Activated T-helper 1 cell treated with anti-CD3 and anti-CD28 coated beads, Interleukin-12 subunit alpha, Interleukin-12 subunit beta, Interleukin-2, Interleukin-4 antibody, amounts not matched to agents 30 ng/mL and 10 ng/mL and 1 ng/mL, durations not matched to agents 14 hours and 24 hours and 36 hours (primary cell): ENCODE data around the gene KRTAP10-8. TPM values are rescaled to one million over a fixed set of nuclear protein-coding genes. Genes with fewer than 3 reads are reported as not detected.

Source experiments
- DNase-seq: peaks from one replicate; pipeline ENCODE4 v3.0.0; 2021; ENCODE audit warnings: low spot score
- H3K27ac Mint-ChIP-seq: one replicate; pipeline ENCODE4 v1.8.0; 2021; ENCODE audit warnings: mild to moderate bottlenecking, mixed read lengths
- H3K27me3 Mint-ChIP-seq: one replicate; pipeline ENCODE4 v1.8.0; 2022; ENCODE audit warnings: mild to moderate bottlenecking, moderate library complexity, mixed read lengths; ENCODE audit not compliant: insufficient read depth
- H3K36me3 Mint-ChIP-seq: one replicate; pipeline ENCODE4 v1.8.0; 2021; ENCODE audit warnings: low read depth, mixed read lengths
- H3K4me1 Mint-ChIP-seq: one replicate; pipeline ENCODE4 v1.8.0; 2021; ENCODE audit warnings: low read depth, mixed read lengths
- H3K4me3 Mint-ChIP-seq: one replicate; pipeline ENCODE4 v1.8.0; 2021; ENCODE audit warnings: mild to moderate bottlenecking, moderate library complexity, mixed read lengths
- H3K9me3 Mint-ChIP-seq: one replicate; pipeline ENCODE4 v1.8.0; 2021; ENCODE audit warnings: mixed read lengths
- intact Hi-C: fragments of 100-400 bp; cut with micrococcal nuclease; formaldehyde crosslinking; loops from one replicate; pipeline ENCODE4 v1.15.1; 2024
- total RNA-seq: library from RNA; stranded (reverse); gene quantifications from 2 replicates; pipeline ENCODE4 v1.2.3, GENCODE V29; 2022

KRTAP10-8 gene, protein sequence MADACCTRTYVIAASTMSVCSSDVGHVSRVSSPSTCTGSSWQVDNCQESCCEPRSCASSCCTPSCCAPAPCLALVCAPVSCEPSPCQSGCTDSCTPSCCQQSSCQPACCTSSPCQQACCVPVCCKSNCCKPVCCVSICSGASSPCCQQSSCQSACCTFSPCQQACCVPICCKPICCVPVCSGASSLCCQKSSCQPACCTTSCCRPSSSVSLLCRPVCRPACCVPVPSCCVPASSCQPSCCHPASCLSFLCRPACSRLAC
- not detected in 2 replicates for total RNA-seq

- intact Hi-C loops, result no loop called here
- H3K27me3 Mint-ChIP-seq, result peaks cover 6% of the 10 kb centered on the region
- no peak within 1 kb of the TSS for H3K27ac Mint-ChIP-seq
- H3K9me3 Mint-ChIP-seq, result peaks cover 41% of the 10 kb centered on the region
- peaks cover 5% of the 10 kb centered on the region for H3K36me3 Mint-ChIP-seq
- H3K4me3 Mint-ChIP-seq, result no peak within 1 kb of the TSS
- peaks cover 8% of the 10 kb centered on the region for H3K4me1 Mint-ChIP-seq
- no peak for DNase-seq
These were observed at the start of gene KRTAP10-8 for GRCh38 chr21:44612029-44612486. Gene KRTAP10-8, plus strand, starts transcription at chr21:44612079. Its CDS starts 22 bp downstream, at chr21:44612101.

DNA sequence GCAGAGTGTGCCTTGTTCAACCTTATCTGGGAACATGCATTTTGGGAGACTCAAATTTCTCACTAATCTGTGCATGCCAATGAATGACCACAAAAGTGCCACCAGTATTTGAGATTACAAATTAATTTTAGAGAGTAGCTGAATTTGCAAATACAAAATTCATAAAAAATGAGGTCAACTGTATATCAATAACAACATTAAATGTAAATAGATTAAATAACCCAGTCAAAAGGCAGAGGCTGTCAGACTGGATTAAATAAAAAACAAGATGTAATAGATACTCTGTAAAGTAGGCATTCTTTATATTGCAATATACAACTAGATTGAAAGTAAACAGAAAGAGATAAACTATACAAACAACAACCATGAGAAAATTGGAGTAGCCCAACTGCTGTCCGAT is 47.8 kb upstream of the KRTAP10-8 start:
- H3K27ac Mint-ChIP-seq, result no peak overlapping the region

GRCh38 chr21:44564886-44565598 is 46.8 kb upstream of the KRTAP10-8 start:
- H3K9me3 Mint-ChIP-seq, result peaks cover 15% of the 10 kb centered on the region
- peak overlapping the region; percentile 46 for H3K27ac Mint-ChIP-seq
- peaks cover 4% of the 10 kb centered on the region for H3K36me3 Mint-ChIP-seq
- H3K4me1 Mint-ChIP-seq, result peaks cover 16% of the 10 kb centered on the region
- peak overlapping the region; percentile 9 for H3K4me3 Mint-ChIP-seq
- peaks cover 6% of the 10 kb centered on the region for H3K27me3 Mint-ChIP-seq
- DNase-seq, result no peak
- intact Hi-C loops, result no loop called here

More for the DNA sequence above, 47.8 kb upstream of the KRTAP10-8 start:
- Mint-ChIP-seq H3K4me1 (peaks cover 16% of the 10 kb centered on the region), H3K27me3 (peaks cover 10% of the 10 kb centered on the region), H3K4me3 (no peak overlapping the region), H3K9me3 (peaks cover 15% of the 10 kb centered on the region), H3K36me3 (peaks cover 4% of the 10 kb centered on the region)
- intact Hi-C loops, result no loop called here
- DNase-seq, result no peak

- H3K27ac Mint-ChIP-seq, result no peak overlapping the region
- DNase-seq, result no peak
- intact Hi-C loops, result no loop called here
- H3K4me3 Mint-ChIP-seq, result no peak overlapping the region
- H3K36me3 Mint-ChIP-seq, result no peaks in the 10 kb centered on the region
- peaks cover 16% of the 10 kb centered on the region for H3K4me1 Mint-ChIP-seq
- peaks cover 10% of the 10 kb centered on the region for H3K9me3 Mint-ChIP-seq
- H3K27me3 Mint-ChIP-seq, result peaks cover 6% of the 10 kb centered on the region
These were observed 45.5 kb upstream of the KRTAP10-8 start for GRCh38 chr21:44566403-44566802.

GRCh38 chr21:44567481-44568171 is 44.3 kb upstream of the KRTAP10-8 start:
- no peak overlapping the region for H3K27ac Mint-ChIP-seq
- H3K4me3 Mint-ChIP-seq, result no peak overlapping the region
- H3K36me3 Mint-ChIP-seq, result no peaks in the 10 kb centered on the region
- H3K4me1 Mint-ChIP-seq, result peaks cover 16% of the 10 kb centered on the region
- DNase-seq, result no peak
- intact Hi-C loops, result no loop called here
- peaks cover 6% of the 10 kb centered on the region for H3K27me3 Mint-ChIP-seq
- H3K9me3 Mint-ChIP-seq, result peaks cover 6% of the 10 kb centered on the region

DNA sequence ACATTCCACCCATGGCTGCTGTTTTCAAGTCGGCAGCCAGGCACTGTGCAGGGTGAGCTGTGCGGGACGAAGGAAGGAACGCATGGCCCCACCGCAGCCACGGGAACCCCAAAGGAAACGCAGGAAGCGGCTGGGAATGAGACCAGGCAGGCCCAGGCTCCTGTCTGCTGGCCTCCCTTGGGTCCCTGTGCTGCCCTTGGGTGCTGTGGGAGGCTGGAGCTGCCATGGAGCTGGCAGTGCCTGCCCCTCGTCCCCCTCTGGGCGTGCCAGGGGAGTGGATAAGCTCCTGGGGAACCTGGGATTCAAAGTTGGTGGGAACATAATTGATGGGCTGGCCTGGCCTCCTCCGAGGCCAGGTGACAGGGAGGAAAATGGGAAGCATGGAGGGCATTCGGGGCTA is 43.6 kb upstream of the KRTAP10-8 start:
- no peak for DNase-seq
- peaks cover 6% of the 10 kb centered on the region for H3K27me3 Mint-ChIP-seq
- no peaks in the 10 kb centered on the region for H3K36me3 Mint-ChIP-seq
- H3K4me3 Mint-ChIP-seq, result no peak overlapping the region
- intact Hi-C loops, result no loop called here
- H3K27ac Mint-ChIP-seq, result no peak overlapping the region
- peaks cover 16% of the 10 kb centered on the region for H3K4me1 Mint-ChIP-seq
- peaks cover 5% of the 10 kb centered on the region for H3K9me3 Mint-ChIP-seq

GRCh38 chr21:44568667-44569556 is 43.0 kb upstream of the KRTAP10-8 start:
- intact Hi-C loops, result no loop called here

GRCh38 chr21:44569861-44570517 is 41.9 kb upstream of the KRTAP10-8 start:
- Mint-ChIP-seq H3K27ac (no peak overlapping the region), H3K4me3 (no peak overlapping the region), H3K36me3 (no peaks in the 10 kb centered on the region), H3K27me3 (peaks cover 6% of the 10 kb centered on the region), H3K4me1 (peaks cover 6% of the 10 kb centered on the region), H3K9me3 (peaks cover 5% of the 10 kb centered on the region)
- DNase-seq, result no peak
- intact Hi-C loops, result no loop called here

More at GRCh38 chr21:44568667-44569556, 43.0 kb upstream of the KRTAP10-8 start:
- no peak for DNase-seq
- Mint-ChIP-seq H3K27me3 (peaks cover 6% of the 10 kb centered on the region), H3K36me3 (no peaks in the 10 kb centered on the region), H3K27ac (no peak overlapping the region), H3K4me3 (no peak overlapping the region), H3K4me1 (peaks cover 16% of the 10 kb centered on the region), H3K9me3 (peaks cover 5% of the 10 kb centered on the region)

DNA sequence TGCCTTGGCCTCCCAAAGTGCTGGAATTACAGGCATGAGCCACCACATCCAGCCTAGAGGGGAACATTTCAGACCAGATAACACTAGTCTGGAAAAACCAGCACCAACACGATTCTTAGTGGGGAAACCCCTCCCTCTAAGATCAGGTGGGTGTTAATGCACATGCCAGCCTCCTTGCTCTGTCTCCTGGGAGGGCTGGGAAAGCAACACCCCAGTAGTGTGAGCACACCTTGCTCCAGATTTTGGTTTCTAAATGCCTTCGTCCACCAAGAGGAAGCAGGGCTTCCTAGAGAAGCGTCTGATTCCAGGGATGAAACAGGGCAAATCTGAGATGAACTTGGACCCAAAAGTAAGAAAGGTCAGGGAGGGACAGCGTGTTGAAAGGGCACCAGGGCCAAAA is 40.6 kb upstream of the KRTAP10-8 start:
- intact Hi-C loops, result no loop called here
- H3K27ac Mint-ChIP-seq, result no peak overlapping the region
- no peaks in the 10 kb centered on the region for H3K36me3 Mint-ChIP-seq
- DNase-seq, result no peak
- no peak overlapping the region for H3K4me3 Mint-ChIP-seq
- H3K27me3 Mint-ChIP-seq, result peaks cover 6% of the 10 kb centered on the region
- H3K9me3 Mint-ChIP-seq, result peaks cover 11% of the 10 kb centered on the region
- no peaks in the 10 kb centered on the region for H3K4me1 Mint-ChIP-seq

- no peak overlapping the region for H3K4me3 Mint-ChIP-seq
- H3K27me3 Mint-ChIP-seq, result peaks cover 2% of the 10 kb centered on the region
- H3K9me3 Mint-ChIP-seq, result peaks cover 17% of the 10 kb centered on the region
- H3K27ac Mint-ChIP-seq, result no peak overlapping the region
- intact Hi-C loops, result loop anchor here (2.0 kb wide), 1 partner anchor 29 kb away; the partner anchor contains the start of gene KRTAP10-7
- no peak for DNase-seq
- H3K36me3 Mint-ChIP-seq, result no peaks in the 10 kb centered on the region
- no peaks in the 10 kb centered on the region for H3K4me1 Mint-ChIP-seq
These were observed 39.8 kb upstream of the KRTAP10-8 start for GRCh38 chr21:44571844-44572782.

GRCh38 chr21:44572959-44573583 is 38.8 kb upstream of the KRTAP10-8 start:
- Mint-ChIP-seq H3K27me3 (peaks cover 2% of the 10 kb centered on the region), H3K4me3 (no peak overlapping the region), H3K4me1 (no peaks in the 10 kb centered on the region), H3K27ac (no peak overlapping the region), H3K36me3 (no peaks in the 10 kb centered on the region), H3K9me3 (peaks cover 26% of the 10 kb centered on the region)
- intact Hi-C loops, result loop anchor here (2.0 kb wide), 1 partner anchor 28 kb away; the partner anchor contains the start of gene KRTAP10-7
- DNase-seq, result no peak
